ENCODE results near the gene SCYL1.

Gene SCYL1

DNA sequence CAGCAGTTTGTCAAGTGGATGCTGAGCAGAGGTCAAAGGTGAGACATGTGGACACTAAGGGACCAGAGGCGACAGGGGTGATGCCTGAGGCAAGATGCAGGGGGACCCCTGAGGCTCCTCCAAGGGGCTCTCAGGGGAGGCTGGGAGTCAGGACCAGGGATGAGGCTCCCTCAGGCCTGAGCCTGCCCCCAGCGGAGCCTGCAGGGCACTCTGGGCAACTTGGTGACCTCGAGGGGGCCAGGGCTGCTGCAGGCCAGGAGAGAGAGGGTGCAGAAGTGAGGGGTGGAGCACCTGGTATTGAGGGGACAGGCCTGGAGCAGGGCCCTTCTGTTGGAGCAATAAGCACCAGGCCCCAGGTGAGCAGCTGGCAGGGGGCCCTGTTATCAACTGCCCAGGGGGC lies 57.0 kb downstream of the SCYL1 start:
- no peak for DNase-seq (ENCODE audit: low read depth in 3 of 3)

GRCh38 chr11:65583589-65583988 lies 58.7 kb downstream of the SCYL1 start:
- DNase-seq (ENCODE audit: low read depth in 3 of 3), result no peak

- DNase-seq (ENCODE audit: low read depth in 3 of 3), result no peak
Measured at GRCh38 chr11:65584106-65584505, 59.2 kb downstream of the SCYL1 start.

DNA sequence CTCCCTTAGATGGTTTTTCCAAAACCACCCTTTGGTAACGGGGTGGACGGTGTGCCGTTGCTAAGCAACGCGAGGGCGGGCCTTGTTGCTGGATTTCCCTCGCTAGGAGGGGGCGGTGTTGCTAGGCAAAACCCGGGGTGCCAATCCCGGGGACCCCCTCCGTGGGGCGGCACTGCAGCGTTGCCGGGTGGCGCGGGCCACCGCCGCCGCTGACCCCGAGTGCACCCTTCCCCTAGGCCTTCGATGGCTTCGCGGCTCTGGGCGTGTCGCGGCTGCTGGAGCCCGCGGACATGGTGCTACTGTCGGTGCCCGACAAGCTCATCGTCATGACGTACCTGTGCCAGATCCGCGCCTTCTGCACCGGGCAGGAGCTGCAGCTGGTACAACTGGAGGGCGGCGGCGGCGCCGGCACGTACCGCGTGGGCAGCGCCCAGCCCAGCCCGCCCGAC lies 59.9 kb downstream of the SCYL1 start:
- no peak for DNase-seq (ENCODE audit: low read depth in 3 of 3)

GRCh38 chr11:65585396-65586246 lies 60.7 kb downstream of the SCYL1 start:
- no peak for DNase-seq (ENCODE audit: low read depth in 3 of 3)

- no peak for DNase-seq (ENCODE audit: low read depth in 3 of 3)
Measured at GRCh38 chr11:65586247-65586630, 61.4 kb downstream of the SCYL1 start.

- DNase-seq (ENCODE audit: low read depth in 3 of 3), result no peak
Measured at GRCh38 chr11:65586676-65587075, 61.8 kb downstream of the SCYL1 start.

Data from stimulated activated CD4-positive, alpha-beta T cell treated with anti-CD3 and anti-CD28 coated beads, TNF-alpha, amount 100 ng/mL, for 24 hours (primary cell).